KMS-11 (cell line): ENCODE data around the gene DPM2.

ENCODE experiments used
- H2AFZ ChIP-seq: fragments of 200-600 bp; sonication (generic); 2 replicates; pipeline ENCODE4 v1.6.1; 2016; ENCODE audit warnings: antibody characterized with exemption, mixed run types, low read depth
- H3K27ac ChIP-seq: fragments of 200-600 bp; sonication (generic); 2 replicates; pipeline ENCODE4 v1.6.1; 2016; ENCODE audit warnings: mild to moderate bottlenecking, mixed run types
- H3K27me3 ChIP-seq: fragments of 200-600 bp; sonication (generic); 2 replicates; pipeline ENCODE4 v1.6.1; 2017; ENCODE audit warnings: mild to moderate bottlenecking, low read depth, mixed run types, moderate library complexity; ENCODE audit not compliant: insufficient read depth
- H3K36me3 ChIP-seq: fragments of 200-600 bp; sonication (generic); 2 replicates; pipeline ENCODE4 v1.6.1; 2017; ENCODE audit warnings: mild to moderate bottlenecking, mixed run types; ENCODE audit not compliant: insufficient read depth
- H3K4me1 ChIP-seq: fragments of 200-600 bp; sonication (generic); 2 replicates; pipeline ENCODE4 v1.6.1; 2016; ENCODE audit warnings: mild to moderate bottlenecking, low read depth, mixed run types; ENCODE audit not compliant: poor library complexity, severe bottlenecking
- H3K4me2 ChIP-seq: fragments of 200-600 bp; sonication (generic); 2 replicates; pipeline ENCODE4 v1.7.0; 2016; ENCODE audit warnings: mild to moderate bottlenecking, mixed run types
- H3K4me3 ChIP-seq: fragments of 200-600 bp; sonication (generic); IDR thresholded peaks from 2 replicates; pipeline ENCODE4 v1.6.1; 2017; ENCODE audit warnings: low read depth, low read length, mixed read lengths; ENCODE audit not compliant: insufficient read depth
- H3K79me2 ChIP-seq: fragments of 200-600 bp; sonication (generic); 2 replicates; pipeline ENCODE4 v1.6.1; 2016; ENCODE audit warnings: low read depth, mixed run types; ENCODE audit not compliant: insufficient read depth
- H3K9ac ChIP-seq: fragments of 200-600 bp; sonication (generic); 2 replicates; pipeline ENCODE4 v1.6.1; 2016; ENCODE audit warnings: mild to moderate bottlenecking, mixed run types
- H4K20me1 ChIP-seq: fragments of 200-600 bp; sonication (generic); 2 replicates; pipeline ENCODE4 v1.6.1; 2016; ENCODE audit warnings: mild to moderate bottlenecking, mixed run types; ENCODE audit not compliant: insufficient read depth
- TF ChIP-seq, protein P1 (sequence below): fragments of 200-600 bp; sonication (generic); conservative IDR thresholded peaks from 2 replicates; pipeline ENCODE4 v1.6.1; 2017; ENCODE audit warnings: low read depth, mild to moderate bottlenecking, antibody characterized with exemption, low read length, moderate library complexity, mixed read lengths

The DPM2 gene, protein sequence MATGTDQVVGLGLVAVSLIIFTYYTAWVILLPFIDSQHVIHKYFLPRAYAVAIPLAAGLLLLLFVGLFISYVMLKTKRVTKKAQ

DNA sequence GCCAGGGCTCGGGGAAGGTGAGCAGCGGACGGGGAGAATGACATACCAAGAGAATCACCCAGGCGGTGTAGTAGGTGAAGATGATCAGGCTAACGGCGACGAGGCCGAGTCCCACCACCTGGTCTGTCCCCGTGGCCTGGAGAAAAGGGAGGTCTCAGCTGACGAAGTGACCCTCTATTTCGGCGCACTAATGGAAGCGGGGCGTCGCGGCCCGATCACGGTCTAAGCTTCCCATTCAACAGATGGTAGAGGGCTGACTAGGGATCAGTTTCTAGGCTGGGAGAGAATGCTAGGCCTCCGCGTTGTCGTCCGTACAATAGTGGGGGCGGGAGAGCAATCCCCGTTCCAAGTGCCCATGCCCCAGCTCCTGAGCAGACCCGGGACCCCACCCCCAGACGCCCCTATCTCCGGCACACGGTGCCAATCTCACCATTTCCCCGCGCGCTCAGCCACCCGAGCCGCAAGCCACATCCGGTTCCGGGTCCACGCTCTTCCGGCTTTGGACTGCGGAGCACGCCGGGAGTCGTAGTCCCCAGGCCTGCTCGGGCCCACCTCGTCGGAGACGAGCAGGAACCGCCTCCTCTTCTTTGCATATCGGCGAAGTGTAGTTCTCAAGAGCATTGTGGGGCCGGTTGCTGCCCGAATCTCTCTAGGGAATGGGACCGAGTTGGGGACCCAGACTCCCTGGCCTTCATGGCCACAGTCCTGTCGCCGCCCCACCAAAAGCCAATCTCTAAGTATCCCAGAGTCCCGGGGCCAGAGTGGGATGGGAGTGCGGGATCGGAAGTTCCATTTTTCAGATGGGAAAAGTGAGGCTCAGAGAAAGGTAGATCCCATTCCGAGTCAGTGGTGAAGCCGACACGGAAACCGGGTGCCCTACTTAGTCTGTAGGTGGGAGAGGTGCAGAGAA, at the start of gene DPM2:
Gene DPM2 (minus strand): TSS at position 467 of the 910 bp plus-strand sequence. CDS start 34 bp downstream, at position 433.
- H2AFZ ChIP-seq = peak within 1 kb of the TSS; percentile 63
- peak within 1 kb of the TSS; percentile 44 for H3K27ac ChIP-seq

DNA sequence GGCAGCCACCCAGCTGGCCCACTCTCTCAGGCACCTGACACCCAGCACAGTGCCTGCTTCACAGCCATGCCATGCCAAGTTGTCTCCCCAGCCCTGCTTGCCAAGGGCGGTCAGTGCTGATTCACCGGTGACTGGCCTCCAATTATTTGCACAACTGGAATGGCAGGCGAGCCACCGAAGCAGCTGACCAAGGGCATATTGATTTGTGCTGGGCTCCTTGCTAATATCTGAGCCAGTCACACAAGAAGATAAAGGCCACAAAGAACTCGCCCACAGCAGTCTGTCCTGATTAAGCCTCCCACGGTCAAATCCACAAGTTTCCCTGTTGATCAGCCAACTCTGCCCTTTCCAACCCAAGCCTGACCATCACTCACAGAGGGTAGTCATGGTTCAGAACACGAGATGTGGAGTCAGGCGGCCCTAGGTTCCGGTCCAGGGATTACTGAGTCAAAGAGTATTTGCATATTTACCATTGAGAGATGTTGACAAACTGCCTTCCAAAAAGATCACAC, 49.5 kb upstream of the DPM2 start:
- no peaks in the 10 kb centered on the region for H3K36me3 ChIP-seq
- no peaks in the 10 kb centered on the region for H4K20me1 ChIP-seq
- peaks cover 6% of the 10 kb centered on the region for H3K4me1 ChIP-seq
- no peak overlapping the region for H2AFZ ChIP-seq
- TF ChIP-seq, protein P1, sequence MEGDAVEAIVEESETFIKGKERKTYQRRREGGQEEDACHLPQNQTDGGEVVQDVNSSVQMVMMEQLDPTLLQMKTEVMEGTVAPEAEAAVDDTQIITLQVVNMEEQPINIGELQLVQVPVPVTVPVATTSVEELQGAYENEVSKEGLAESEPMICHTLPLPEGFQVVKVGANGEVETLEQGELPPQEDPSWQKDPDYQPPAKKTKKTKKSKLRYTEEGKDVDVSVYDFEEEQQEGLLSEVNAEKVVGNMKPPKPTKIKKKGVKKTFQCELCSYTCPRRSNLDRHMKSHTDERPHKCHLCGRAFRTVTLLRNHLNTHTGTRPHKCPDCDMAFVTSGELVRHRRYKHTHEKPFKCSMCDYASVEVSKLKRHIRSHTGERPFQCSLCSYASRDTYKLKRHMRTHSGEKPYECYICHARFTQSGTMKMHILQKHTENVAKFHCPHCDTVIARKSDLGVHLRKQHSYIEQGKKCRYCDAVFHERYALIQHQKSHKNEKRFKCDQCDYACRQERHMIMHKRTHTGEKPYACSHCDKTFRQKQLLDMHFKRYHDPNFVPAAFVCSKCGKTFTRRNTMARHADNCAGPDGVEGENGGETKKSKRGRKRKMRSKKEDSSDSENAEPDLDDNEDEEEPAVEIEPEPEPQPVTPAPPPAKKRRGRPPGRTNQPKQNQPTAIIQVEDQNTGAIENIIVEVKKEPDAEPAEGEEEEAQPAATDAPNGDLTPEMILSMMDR = no peak
- no peaks in the 10 kb centered on the region for H3K27me3 ChIP-seq
- no peak overlapping the region for H3K9ac ChIP-seq
- H3K4me2 ChIP-seq = no peak overlapping the region
- no peak overlapping the region for H3K4me3 ChIP-seq
- no peaks in the 10 kb centered on the region for H3K79me2 ChIP-seq
- no peak overlapping the region for H3K27ac ChIP-seq

More for the DNA sequence above, at the start of gene DPM2:
- H4K20me1 ChIP-seq = no peaks in the 10 kb centered on the region
- H3K79me2 ChIP-seq = peaks cover 24% of the 10 kb centered on the region
- H3K9ac ChIP-seq = peak within 1 kb of the TSS; percentile 65; the same call in 1 of the 2 replicates
- H3K27me3 ChIP-seq = no peaks in the 10 kb centered on the region
- peaks cover 19% of the 10 kb centered on the region for H3K4me1 ChIP-seq
- no peaks in the 10 kb centered on the region for H3K36me3 ChIP-seq
- peak within 1 kb of the TSS; percentile 92 for H3K4me2 ChIP-seq
- peak within 1 kb of the TSS; percentile 37 for H3K4me3 ChIP-seq
- TF ChIP-seq, protein P1 = no peak

DNA sequence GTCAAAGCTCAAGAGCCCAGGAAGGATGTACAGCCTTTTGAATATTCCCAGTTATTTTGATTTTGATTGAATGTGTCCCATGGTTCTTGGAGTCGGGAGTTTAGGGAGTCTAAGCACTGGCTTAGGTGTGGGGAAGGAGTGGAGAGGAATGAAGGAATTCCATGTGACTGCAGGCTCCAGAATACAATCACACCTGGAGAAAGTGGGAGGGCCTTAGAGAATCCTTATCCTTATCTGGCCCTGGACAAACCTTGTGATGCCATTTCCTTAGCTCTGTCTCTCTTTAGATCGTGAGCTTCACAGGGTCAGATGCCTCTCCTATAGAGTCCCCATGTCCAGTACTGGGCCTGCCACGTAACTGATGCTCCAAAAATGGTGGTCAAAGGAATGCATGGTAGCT, 47.4 kb upstream of the DPM2 start:
- no peak overlapping the region for H2AFZ ChIP-seq
- no peaks in the 10 kb centered on the region for H3K27me3 ChIP-seq
- no peak overlapping the region for H3K4me2 ChIP-seq
- no peaks in the 10 kb centered on the region for H4K20me1 ChIP-seq
- H3K36me3 ChIP-seq = no peaks in the 10 kb centered on the region
- no peak overlapping the region for H3K27ac ChIP-seq
- H3K79me2 ChIP-seq = peaks cover 2% of the 10 kb centered on the region; the same call in 1 of the 2 replicates
- peaks cover 13% of the 10 kb centered on the region for H3K4me1 ChIP-seq
- no peak overlapping the region for H3K4me3 ChIP-seq
- no peak overlapping the region for H3K9ac ChIP-seq
- TF ChIP-seq, protein P1 = no peak

DNA sequence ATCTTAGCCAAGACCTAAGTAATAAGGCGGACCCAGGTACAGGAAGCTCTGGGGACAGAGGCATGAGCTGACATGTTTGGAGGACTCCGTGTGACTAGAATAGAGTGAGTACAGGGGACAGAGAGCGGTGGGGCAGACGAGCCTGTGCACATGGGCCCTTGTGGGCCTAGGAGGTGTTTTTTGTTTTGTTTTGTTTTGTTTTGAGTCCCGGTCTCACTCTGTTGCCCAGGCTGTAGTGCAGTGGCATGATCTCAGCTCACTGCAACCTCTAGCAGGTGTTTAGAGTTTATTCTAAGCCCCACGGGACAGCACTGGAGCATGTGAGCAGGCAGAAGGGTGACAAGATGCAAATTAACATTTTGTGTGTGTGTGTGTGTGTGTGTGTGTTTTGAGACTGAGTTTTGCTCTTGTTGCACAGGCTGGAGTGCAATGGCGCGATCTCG, 46.2 kb upstream of the DPM2 start:
- Histone ChIP-seq H3K4me2 (no peak overlapping the region), H3K27ac (no peak overlapping the region), H3K9ac (no peak overlapping the region), H3K36me3 (no peaks in the 10 kb centered on the region), H2AFZ (no peak overlapping the region), H3K4me1 (peaks cover 16% of the 10 kb centered on the region), H3K79me2 (peaks cover 13% of the 10 kb centered on the region; the same call in 1 of the 2 replicates), H3K4me3 (no peak overlapping the region), H4K20me1 (no peaks in the 10 kb centered on the region), H3K27me3 (no peaks in the 10 kb centered on the region)
- TF ChIP-seq, protein P1 = no peak
